Stimulated activated CD4-positive, alpha-beta T cell treated with anti-CD3 and anti-CD28 coated beads, Interleukin-15, amount 100 ng/mL, for 48 hours (primary cell): Measurements from ENCODE around the gene MBOAT1.
"Not testable (repeated sequence)": the region's sequence is repeated elsewhere in the genome, so short reads cannot be mapped to it uniquely, and the experiment has no call there.

Source experiments
- DNase-seq, 2 donors: peaks; one replicate each; pipeline ENCODE4 v3.0.0-alpha.2; 2020; ENCODE audit warnings: low read depth in 2 of 2

Gene MBOAT1

GRCh38 chr6:20170455-20171148 is 41.7 kb downstream of the MBOAT1 start:
- no peak for DNase-seq

DNA sequence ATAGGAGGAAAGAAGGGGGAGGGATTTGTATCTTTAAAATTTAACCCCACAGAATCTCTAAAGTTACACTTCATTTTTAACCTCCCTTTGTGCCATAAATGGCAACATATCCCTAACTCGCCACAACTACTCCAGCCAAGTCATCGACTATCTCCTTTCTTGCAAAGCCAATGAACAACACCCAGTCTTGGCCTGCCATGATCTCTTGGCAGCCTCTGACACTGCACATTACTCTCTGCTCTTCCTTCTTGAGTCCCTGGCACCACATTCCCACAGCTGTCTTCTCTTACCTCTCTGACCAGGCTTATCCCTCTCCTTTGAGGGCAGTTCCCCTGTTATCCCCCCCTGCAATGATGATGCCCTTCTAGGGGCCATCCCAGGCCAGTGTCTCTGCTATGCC is 42.5 kb downstream of the MBOAT1 start:
- DNase-seq, result no peak

GRCh38 chr6:20169119-20169557 is 43.1 kb downstream of the MBOAT1 start:
- DNase-seq, result no peak

DNA sequence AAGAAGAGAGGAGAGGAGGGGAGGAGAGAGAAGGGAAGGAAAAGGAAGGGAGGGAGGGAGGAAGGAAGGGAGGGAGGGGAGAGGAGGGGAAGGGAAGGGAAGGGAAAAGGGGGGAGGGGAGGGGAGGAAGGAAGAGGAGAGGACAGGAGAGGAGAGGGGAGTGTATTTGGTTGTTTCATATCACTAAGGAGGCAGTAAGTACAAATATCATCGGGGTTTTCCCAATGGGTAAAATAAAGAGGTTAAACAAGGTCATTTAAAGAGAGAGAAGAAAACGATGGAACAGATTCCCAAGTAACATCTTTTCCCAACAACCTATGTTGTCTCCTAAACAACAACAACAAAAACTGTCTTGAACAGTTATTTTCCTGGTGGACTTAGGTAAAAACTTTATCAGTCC is 43.6 kb downstream of the MBOAT1 start:
- DNase-seq, result no peak

DNA sequence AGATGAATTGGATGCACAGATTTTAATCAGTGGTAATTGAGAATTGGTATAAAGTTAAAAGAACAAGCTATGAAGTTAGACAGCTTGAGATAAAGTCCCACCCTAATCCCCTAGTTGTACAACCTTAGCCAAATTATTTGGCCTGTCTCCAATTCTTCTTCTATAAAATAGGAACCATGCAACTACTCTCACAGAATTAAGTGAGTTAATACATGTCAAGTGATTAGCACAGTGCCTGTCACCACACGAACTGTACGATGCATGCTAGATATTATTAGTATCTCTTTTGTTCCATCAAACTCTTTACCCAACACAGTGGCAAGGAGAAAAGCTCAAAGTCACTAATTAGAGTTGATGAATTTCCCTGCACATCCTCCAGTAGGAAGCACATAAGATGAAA is 44.7 kb downstream of the MBOAT1 start:
- no peak for DNase-seq

DNA sequence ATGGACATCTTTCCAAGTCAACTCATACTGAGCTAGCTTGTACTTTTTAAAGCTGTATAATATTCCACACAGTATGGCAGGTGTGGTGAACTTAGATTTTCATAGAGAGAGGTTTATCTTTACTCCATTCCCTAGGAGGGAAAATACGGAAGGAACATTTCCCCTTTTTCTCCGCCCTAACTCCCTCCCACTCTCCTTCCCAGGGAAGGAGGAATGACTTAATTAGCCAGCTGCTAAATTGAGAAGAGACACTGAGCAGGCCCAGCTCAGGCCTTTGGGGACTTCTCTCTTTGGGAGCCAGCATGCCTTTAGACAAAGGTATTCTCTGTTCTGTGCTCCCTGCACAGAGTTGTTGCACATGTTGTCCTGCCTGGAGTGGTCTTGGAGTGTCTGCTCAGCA is 46.1 kb downstream of the MBOAT1 start:
- no peak for DNase-seq

- no peak for DNase-seq
Observed at GRCh38 chr6:20162515-20162914, 49.8 kb downstream of the MBOAT1 start.

GRCh38 chr6:20160541-20161283 is 51.6 kb downstream of the MBOAT1 start:
- no peak for DNase-seq

- DNase-seq, result no peak
Observed at GRCh38 chr6:20159781-20160540, 52.3 kb downstream of the MBOAT1 start.

GRCh38 chr6:20159098-20159497 is 53.2 kb downstream of the MBOAT1 start:
- no peak for DNase-seq

- DNase-seq, result no peak
Observed at GRCh38 chr6:20158676-20159075, 53.6 kb downstream of the MBOAT1 start.

- DNase-seq, result no peak
Observed at GRCh38 chr6:20156824-20157223, 55.4 kb downstream of the MBOAT1 start.

- DNase-seq, result no peak
Observed at GRCh38 chr6:20154753-20155152, 57.5 kb downstream of the MBOAT1 start.

DNA sequence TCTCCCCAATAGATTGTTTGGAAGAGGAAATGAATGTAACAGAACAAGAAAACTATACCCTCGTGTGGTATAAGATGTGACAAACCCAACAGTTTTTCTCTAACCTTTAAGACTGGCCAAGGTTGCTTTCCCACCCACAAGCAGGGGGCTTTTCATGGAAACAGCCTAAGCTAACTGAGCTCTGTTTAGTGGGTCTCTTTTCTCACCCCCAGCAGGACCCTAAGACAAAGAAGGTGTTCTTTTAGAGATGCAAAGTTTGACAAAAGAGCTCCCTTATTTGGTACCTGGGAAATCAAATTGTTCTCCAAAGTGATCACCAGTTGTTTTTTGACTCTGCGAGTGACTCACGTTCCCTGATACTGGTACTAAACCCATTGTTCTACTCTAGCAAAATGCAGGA is 59.1 kb downstream of the MBOAT1 start:
- no peak for DNase-seq

DNA sequence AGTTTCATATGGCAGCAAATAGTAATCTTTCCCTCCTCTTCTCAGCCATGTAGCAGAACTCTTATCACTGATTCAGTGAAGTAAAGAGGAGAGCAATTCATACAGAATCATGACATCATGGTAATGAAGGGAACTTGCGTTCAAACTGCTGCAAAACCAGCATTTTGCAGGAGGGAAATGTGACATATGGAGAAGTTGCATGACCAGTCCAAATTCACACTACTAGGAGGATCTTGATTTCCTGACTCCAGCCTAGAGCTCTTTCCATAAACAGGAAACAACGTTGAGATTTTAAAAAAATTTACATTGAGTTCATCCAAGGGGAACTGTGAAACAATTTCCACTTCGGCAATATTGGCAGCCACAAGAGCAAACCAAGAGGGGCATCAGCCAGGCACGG is 63.8 kb downstream of the MBOAT1 start:
- no peak for DNase-seq

DNA sequence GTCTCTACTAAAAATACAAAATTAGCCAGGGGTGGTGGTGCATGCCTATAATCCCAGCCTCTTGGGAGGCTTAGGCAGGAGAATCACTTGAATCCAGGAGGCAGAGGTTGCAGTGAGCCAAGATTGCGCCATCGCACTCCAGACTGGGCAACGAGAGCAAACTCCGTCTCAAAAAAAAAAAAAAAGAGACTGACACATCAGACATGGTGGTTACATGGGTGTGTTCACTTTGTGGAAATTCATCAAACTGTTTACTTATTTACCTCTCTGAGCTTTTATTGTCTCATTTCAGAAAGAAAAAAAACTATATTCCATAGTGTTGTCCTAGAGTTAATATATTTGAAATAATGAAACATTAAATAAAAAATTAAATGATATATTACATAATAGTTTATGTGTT is 64.8 kb downstream of the MBOAT1 start:
- DNase-seq, result no peak

GRCh38 chr6:20146831-20147230 is 65.4 kb downstream of the MBOAT1 start:
- not testable (repeated sequence) for DNase-seq

DNA sequence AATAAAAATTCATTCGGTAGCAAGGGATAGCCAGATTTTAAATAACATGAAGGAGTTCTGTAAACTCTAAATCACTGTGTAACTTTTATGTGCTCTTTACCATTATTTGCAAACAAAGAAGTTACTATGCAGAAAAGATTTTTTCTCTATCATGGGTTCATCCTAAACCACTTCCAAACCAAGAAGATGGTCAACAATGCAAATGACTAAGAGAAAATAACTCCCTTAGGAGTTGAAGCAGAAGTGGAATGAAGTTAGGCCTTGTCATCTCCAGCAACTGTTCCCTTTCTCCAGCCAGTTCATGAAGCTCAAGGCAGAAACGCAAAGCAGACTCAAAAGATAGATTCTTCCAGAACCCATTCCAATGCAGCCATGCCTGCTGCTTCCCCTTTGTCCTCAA is 66.0 kb downstream of the MBOAT1 start:
- DNase-seq, result no peak

DNA sequence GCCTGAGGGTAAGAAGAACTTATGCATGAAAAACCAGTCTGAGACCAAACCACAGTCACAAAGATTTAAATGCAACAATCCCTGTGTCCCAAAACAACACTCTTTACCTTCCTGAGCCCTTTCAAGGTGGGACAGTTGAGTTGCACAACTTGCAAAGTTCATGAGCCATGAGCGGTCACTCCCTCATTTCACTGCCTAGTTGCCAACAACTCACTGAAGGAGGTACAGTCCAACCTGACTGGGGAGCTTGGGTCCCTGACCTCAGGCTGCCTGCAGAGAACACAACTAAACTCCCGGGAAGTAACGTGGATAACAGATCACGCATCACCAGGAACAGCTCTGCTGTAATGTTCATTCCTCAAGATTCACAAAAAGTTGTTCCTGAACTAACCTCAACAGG is 69.4 kb downstream of the MBOAT1 start:
- no peak for DNase-seq

DNA sequence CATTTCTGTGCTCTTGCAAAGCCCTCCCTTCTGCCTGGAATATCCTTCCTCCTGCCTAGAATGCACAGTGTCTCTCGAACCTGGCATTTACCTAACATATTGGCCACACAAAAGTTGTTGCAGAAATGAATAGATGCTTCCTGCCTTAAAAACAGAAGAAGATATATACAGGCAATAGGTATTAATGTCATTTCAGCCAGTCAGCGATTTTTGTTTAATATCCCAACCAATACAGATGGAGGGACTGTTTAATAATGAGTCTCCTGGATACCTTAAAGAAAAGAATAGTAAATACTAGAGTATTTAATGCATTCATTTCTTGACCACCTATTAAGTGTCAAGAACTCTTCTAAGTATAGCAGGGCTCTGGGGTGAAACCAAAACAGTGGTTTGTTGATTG is 70.3 kb downstream of the MBOAT1 start:
- DNase-seq, result no peak

- DNase-seq, result not testable (repeated sequence)
Observed at GRCh38 chr6:20139127-20139963, 72.9 kb downstream of the MBOAT1 start.

DNA sequence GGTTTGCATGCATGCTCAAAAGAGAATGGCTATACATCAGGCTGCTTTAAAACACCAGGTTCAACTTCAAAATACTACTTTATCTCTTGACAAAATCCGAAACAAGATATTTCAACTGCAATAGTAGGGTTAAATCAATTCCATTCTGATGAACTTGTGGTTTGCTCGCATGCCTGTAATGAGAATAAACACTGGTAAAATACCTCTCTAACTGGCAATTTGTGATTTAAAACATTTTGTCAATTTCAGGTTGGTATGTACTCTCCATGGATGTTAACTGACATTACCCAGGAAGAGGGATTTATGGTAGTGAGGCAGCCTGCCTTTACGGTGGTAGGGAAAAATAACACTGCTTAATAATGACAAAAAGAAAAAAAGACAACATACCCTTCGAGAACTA is 74.4 kb downstream of the MBOAT1 start:
- no peak for DNase-seq
